GM23248 (cell line): Measurements from ENCODE around the gene MGP.

Experiments used
- EZH2 ChIP-seq: fragments of 200-600 bp; sonication (generic); IDR thresholded peaks from 2 replicates; pipeline ENCODE4 v1.6.1; 2018; ENCODE audit warnings: antibody characterized with exemption, mild to moderate bottlenecking; ENCODE audit not compliant: insufficient read depth, poor library complexity, severe bottlenecking
- EZH2phosphoT487 ChIP-seq: fragments of 200-600 bp; sonication (generic); IDR thresholded peaks from 2 replicates; pipeline ENCODE4 v1.6.1; 2018; ENCODE audit warnings: antibody characterized with exemption, moderate library complexity, mild to moderate bottlenecking, low read depth; ENCODE audit not compliant: insufficient read depth

DNA sequence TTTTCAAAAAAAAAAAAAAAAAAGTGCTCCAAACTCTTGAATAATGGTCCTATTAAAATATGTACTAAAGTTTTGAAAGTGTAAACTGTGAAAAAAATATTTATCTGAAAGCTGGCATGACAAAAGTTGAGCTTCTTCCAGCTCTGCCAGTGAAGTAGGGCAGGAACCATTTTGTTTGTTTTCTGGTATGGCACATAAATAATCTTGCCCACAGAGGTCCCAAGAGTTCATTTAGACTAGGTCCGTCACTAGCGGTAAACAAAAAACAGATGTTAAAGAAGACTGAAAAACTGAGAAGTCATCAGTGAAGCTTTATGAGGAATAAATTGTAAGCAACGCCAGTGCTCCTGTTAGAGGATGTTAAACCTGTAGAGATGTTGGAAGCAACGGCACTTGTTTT lies 45.7 kb upstream of the MGP start:
- no peak for TF ChIP-seq EZH2
- TF ChIP-seq EZH2phosphoT487, result no peak
